Measurements from ENCODE around the gene CDH11.

GRCh38 chr16:64964126-64964540 is 157.7 kb downstream of the CDH11 start:
- TF ChIP-seq, protein P1, sequence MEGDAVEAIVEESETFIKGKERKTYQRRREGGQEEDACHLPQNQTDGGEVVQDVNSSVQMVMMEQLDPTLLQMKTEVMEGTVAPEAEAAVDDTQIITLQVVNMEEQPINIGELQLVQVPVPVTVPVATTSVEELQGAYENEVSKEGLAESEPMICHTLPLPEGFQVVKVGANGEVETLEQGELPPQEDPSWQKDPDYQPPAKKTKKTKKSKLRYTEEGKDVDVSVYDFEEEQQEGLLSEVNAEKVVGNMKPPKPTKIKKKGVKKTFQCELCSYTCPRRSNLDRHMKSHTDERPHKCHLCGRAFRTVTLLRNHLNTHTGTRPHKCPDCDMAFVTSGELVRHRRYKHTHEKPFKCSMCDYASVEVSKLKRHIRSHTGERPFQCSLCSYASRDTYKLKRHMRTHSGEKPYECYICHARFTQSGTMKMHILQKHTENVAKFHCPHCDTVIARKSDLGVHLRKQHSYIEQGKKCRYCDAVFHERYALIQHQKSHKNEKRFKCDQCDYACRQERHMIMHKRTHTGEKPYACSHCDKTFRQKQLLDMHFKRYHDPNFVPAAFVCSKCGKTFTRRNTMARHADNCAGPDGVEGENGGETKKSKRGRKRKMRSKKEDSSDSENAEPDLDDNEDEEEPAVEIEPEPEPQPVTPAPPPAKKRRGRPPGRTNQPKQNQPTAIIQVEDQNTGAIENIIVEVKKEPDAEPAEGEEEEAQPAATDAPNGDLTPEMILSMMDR (IDR thresholded peaks at IDR 0.05 in 8 of 11, conservative IDR thresholded peaks at IDR 0.05 in 3 of 11), result no peak
- no peak for TF ChIP-seq POLR2A (IDR thresholded peaks at IDR 0.05)

Measured in spleen (tissue), 7 donors.